HEK293T (cell line): Measurements from ENCODE around the gene CLECL1.

ENCODE experiments used
- ARNT ChIP-seq: fragments of 450-650 bp; IDR thresholded peaks from 2 replicates; pipeline ENCODE4 v1.6.1; 2017; ENCODE audit warnings: mild to moderate bottlenecking
- BHLHE40 ChIP-seq: fragments of 450-650 bp; IDR thresholded peaks from 2 replicates; pipeline ENCODE4 v1.6.1; 2016; ENCODE audit warnings: mild to moderate bottlenecking, moderate library complexity, borderline replicate concordance
- ELF4 ChIP-seq: fragments of 450-650 bp; IDR thresholded peaks from 2 replicates; pipeline ENCODE4 v1.6.1; 2017; ENCODE audit warnings: antibody characterized with exemption
- FOXA1 ChIP-seq: fragments of 450-650 bp; IDR thresholded peaks from 2 replicates; pipeline ENCODE4 v1.6.1; 2016; ENCODE audit warnings: mild to moderate bottlenecking
- FOXK2 ChIP-seq: fragments of 450-650 bp; IDR thresholded peaks from 2 replicates; pipeline ENCODE4 v1.6.1; 2016; ENCODE audit warnings: mild to moderate bottlenecking
- FOXM1 ChIP-seq: fragments of 450-650 bp; IDR thresholded peaks from 2 replicates; pipeline ENCODE4 v1.6.1; 2017; ENCODE audit warnings: mild to moderate bottlenecking, borderline replicate concordance
- HDGF ChIP-seq: fragments of 450-650 bp; IDR thresholded peaks from 2 replicates; pipeline ENCODE4 v1.6.1; 2017; ENCODE audit warnings: antibody characterized with exemption, borderline replicate concordance
- L3MBTL2 ChIP-seq: fragments of 450-650 bp; conservative IDR thresholded peaks from 2 replicates; pipeline ENCODE4 v1.6.1; 2016; ENCODE audit warnings: mild to moderate bottlenecking
- NFRKB ChIP-seq: fragments of 450-650 bp; IDR thresholded peaks from 2 replicates; pipeline ENCODE4 v1.6.1; 2016; ENCODE audit warnings: mild to moderate bottlenecking, moderate library complexity
- SUZ12 ChIP-seq: fragments of 450-650 bp; IDR thresholded peaks from 2 replicates; pipeline ENCODE4 v1.6.1; 2016; ENCODE audit warnings: mild to moderate bottlenecking
- ZNF384 ChIP-seq: fragments of 450-650 bp; IDR thresholded peaks from 2 replicates; pipeline ENCODE4 v1.6.1; 2016
- TF ChIP-seq, protein P1 (sequence below): fragments of 450-650 bp; IDR thresholded peaks from 2 replicates; pipeline ENCODE4 v1.6.1; 2016

GRCh38 chr12:9699898-9700605 is 32.8 kb downstream of the CLECL1 start:
- TF ChIP-seq BHLHE40 (no peak), FOXK2 (no peak), FOXA1 (no peak), ZNF384 (no peak), FOXM1 (no peak), L3MBTL2 (no peak), ELF4 (no peak), NFRKB (no peak), HDGF (no peak), ARNT (no peak), SUZ12 (no peak)
- TF ChIP-seq, protein P1, sequence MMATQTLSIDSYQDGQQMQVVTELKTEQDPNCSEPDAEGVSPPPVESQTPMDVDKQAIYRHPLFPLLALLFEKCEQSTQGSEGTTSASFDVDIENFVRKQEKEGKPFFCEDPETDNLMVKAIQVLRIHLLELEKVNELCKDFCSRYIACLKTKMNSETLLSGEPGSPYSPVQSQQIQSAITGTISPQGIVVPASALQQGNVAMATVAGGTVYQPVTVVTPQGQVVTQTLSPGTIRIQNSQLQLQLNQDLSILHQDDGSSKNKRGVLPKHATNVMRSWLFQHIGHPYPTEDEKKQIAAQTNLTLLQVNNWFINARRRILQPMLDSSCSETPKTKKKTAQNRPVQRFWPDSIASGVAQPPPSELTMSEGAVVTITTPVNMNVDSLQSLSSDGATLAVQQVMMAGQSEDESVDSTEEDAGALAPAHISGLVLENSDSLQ: no peak
